Stimulated activated CD4-positive, alpha-beta T cell treated with anti-CD3 and anti-CD28 coated beads, Interleukin-1b, Interleukin-23, amount 100 ng/mL, for 1 hour (primary cell): ENCODE results near the gene LANCL2.
A peak's percentile ranks its signal among the peaks of the same experiment; 100 is the strongest.
"Not testable (repeated sequence)": the region's sequence is repeated elsewhere in the genome, so short reads cannot be mapped to it uniquely, and the experiment has no call there.

Experiments used
- DNase-seq, 2 donors: peaks; one replicate each; pipeline ENCODE4 v3.0.0-alpha.2; 2020; ENCODE audit warnings: low read depth in 2 of 2

Gene LANCL2

GRCh38 chr7:55405856-55406541 is 40.9 kb downstream of the LANCL2 start:
- DNase-seq = no peak

DNA sequence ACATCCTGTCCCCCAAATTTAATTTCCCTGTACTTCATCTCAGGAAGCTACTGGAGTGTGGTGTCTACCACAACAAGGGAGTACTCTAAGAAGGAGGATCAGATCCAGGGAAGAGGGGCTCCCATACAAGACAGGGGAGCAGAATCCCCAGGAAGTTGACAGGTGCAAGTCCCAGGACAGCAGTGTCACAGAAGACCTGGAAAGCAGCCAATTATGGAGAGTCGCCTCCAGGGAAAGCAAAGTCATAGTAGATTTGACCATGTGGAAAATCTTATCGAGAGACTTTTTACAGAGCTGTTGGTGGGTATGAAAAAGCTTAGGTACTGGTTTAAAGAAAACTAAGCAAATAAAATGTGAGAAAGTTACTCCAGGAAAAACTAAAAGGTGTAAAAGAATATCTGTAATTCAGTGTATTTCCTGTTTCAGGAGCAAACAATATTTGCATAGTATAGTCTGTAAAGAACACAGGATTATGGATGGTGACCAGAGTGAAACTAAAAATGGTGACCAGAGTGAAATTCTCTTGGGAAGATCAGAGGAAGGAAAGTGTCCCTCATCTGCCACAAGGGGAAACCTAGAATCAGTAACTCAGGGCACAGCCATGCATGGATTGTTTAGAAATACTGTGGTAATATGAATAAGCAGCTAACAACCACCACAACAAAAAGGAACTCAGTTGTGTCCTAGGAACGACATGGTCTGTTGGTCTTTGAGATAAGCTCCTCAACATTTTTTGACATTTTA is 44.5 kb downstream of the LANCL2 start:
- no peak for DNase-seq

GRCh38 chr7:55410667-55411239 is 45.6 kb downstream of the LANCL2 start:
- no peak for DNase-seq

DNA sequence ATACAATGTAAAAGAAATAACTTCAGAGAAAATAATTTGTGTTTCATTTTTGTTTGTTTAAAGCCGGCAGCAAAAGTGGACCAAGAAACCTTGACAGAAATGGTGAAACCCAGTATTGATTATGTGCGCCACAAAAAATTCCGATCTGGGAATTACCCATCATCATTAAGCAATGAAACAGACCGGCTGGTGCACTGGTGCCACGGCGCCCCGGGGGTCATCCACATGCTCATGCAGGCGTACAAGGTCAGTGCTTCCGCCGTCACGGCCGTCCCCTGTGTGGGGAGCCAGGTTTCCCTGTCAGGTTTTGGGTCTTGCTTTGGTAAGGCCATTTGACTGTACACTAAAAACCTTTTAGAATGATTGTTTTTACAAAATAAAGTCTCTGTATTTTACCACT is 46.7 kb downstream of the LANCL2 start:
- no peak for DNase-seq

GRCh38 chr7:55413442-55413841 is 48.3 kb downstream of the LANCL2 start:
- no peak for DNase-seq

- peak; percentile 57 to 75 for DNase-seq
Observed at GRCh38 chr7:55415173-55415778, 50.1 kb downstream of the LANCL2 start.

DNA sequence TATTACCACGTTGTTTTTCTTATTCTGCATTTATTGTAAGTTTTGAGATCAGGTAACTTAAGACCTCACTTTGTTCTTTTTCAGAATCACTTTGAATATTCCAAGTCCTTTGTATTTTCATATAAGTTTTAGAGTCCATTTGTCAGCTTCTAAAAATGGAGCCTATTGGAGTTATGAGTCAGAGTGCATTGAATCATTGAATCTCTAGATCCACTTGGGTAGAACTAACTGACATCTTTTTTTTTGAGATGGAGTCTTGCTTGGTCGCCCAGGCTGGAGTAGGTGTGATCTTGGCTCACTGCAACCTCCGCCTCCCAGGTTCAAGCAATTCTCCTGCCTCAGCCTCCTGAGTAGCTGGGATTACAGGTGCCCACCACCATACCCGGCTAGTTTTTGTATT is 52.3 kb downstream of the LANCL2 start:
- DNase-seq = not testable (repeated sequence)

GRCh38 chr7:55420530-55420929 is 55.4 kb downstream of the LANCL2 start:
- no peak for DNase-seq

DNA sequence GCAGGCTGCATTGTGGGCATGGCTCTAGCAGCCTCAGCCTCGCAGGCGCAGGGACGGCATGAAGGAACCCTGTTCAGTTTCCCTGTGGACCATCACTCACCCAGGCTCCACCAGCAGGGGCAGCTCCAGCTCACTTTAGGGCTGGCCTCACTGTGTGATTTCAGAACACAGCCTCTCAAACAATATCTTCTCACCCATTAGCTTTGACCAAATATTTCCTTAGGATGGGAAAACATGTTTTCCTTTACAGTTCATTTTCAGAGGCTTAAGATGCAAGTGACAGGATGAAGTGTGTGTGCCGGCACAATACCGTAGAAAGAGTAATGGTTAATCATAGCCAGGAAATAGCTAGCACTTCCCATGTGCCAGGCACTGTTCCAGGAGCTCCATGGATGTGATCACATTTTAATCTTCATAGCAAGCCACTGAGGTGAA is 58.2 kb downstream of the LANCL2 start:
- DNase-seq = no peak

GRCh38 chr7:55423891-55424290 is 58.8 kb downstream of the LANCL2 start:
- no peak for DNase-seq

- no peak for DNase-seq
Observed at GRCh38 chr7:55425141-55425752, 60.1 kb downstream of the LANCL2 start.

- DNase-seq = no peak
Observed at GRCh38 chr7:55426676-55427075, 61.5 kb downstream of the LANCL2 start.

GRCh38 chr7:55427342-55427741 is 62.2 kb downstream of the LANCL2 start:
- DNase-seq = no peak

- DNase-seq = no peak
Observed at GRCh38 chr7:55427800-55428199, 62.7 kb downstream of the LANCL2 start.

GRCh38 chr7:55429835-55430499 is 64.8 kb downstream of the LANCL2 start:
- DNase-seq = no peak

GRCh38 chr7:55431898-55432297 is 66.8 kb downstream of the LANCL2 start:
- DNase-seq = no peak

GRCh38 chr7:55432506-55432905 is 67.4 kb downstream of the LANCL2 start:
- DNase-seq = no peak

- no peak for DNase-seq
Observed at GRCh38 chr7:55432939-55433784, 68.0 kb downstream of the LANCL2 start.

GRCh38 chr7:55435466-55435865 is 70.3 kb downstream of the LANCL2 start:
- DNase-seq = no peak

DNA sequence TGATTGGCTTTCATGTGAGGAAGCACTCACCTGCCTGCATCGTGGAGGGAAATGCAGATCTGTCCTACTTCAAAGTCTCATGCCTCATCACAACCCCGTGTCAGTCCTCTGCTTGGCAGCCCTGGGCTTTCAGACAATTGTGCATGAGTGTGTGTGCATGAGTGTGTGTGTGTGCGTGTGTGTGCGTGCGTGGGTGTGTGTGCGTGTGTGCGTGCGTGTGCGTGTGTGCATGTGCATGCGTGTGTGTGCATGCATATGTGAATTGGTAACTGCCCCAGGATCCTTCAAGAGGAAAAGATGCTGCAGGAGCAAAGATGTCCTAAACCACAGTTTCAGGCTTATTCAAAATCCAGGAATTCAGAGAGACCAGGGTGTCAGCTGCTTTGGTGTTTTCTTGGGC is 71.3 kb downstream of the LANCL2 start:
- DNase-seq = no peak

DNA sequence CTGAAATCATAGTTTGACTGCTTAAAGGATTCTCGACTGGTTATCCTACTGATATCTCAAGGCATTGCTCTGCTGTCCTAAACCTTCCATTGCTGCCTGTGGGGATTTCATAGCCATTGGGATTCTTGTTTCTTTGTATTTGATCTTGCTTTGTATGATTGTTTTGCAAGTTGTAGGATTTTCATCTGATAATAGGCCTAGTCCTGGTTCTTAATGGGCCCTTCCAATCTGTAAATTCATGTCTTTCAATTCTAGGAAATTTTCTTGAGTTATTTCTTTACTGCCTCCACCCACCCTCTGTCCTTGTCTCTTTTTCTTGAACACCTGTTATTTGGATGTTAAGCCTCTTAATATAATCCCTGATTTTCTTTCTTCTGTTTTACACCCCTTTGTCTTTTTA is 72.2 kb downstream of the LANCL2 start:
- DNase-seq = no peak
